ENCODE measurements around the gene SRGAP1. TPM values are rescaled to one million over a fixed set of nuclear protein-coding genes. Genes with fewer than 3 reads are reported as not detected.

Gene SRGAP1
- total and polyA plus RNA-seq, 2 of the 8 experiments (the other 6 are each of a cell fraction or from before 2014, with no cell fraction given): 3.2 to 7.3 TPM

DNA sequence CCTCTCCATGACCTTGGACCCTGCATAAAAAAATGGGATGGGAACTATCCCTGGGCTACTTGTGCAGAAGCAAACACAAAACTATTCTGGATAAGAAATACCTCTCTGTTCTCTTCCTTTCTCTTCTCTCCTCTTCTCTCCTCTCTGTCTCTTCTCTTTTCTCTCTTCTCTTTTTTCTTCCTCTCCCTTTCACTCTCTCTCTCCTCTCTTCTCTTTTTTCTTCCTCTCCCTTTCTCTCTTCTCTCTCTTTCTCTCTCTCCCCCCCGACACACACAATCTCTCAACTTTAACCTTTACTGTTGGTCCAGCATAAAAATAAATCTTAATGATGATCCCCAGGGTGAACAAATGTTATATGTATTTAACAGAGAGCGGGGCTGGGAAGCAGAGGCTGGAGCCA, 141.4 kb downstream of the SRGAP1 start:
- no peak overlapping the region for H3K18ac ChIP-seq (ENCODE audit: extremely low read depth, low read length)
- no peaks in the 10 kb centered on the region for H3K9me3 ChIP-seq (ENCODE audit: insufficient read depth in 2 of 2, low read depth in 1 of 2, low read length in 1 of 2)
- H4K8ac ChIP-seq (ENCODE audit: extremely low read depth, insufficient read depth, low read length): no peak overlapping the region
- H3K23me2 ChIP-seq (ENCODE audit: low read depth, low read length): no peaks in the 10 kb centered on the region
- H4K5ac ChIP-seq (ENCODE audit: insufficient read length, low read depth, low read length): no peak overlapping the region
- TF ChIP-seq SRF (IDR thresholded peaks at IDR 0.05; ENCODE audit: low read depth, low read length): no peak
- CTCF ChIA-PET (ENCODE audit: partially characterized antibody): no interaction called here
- H2AFZ ChIP-seq (ENCODE audit: low read length): no peak overlapping the region
- no peak overlapping the region for H3K9ac ChIP-seq (replicated peaks in 1 of 4; ENCODE audit: extremely low read depth in 1 of 4, low read depth in 3 of 4, low read length in 3 of 4)
- no peak overlapping the region for H4K91ac ChIP-seq (replicated peaks; ENCODE audit: insufficient read length, low read length)
- no peak overlapping the region for H3K4me2 ChIP-seq (ENCODE audit: insufficient read depth in 1 of 2, low read depth in 2 of 2, low read length in 2 of 2)
- FAIRE-seq (no peak), DNase-seq (ENCODE audit: low read depth in 1 of 2, low spot score in 2 of 2) (no peak)
- no peak overlapping the region for H3K14ac ChIP-seq (ENCODE audit: insufficient read length)
- no peaks in the 10 kb centered on the region for H3K79me2 ChIP-seq (ENCODE audit: control insufficient read depth in 1 of 2, insufficient read depth in 2 of 2, low read length in 2 of 2)
- H3K36me3 ChIP-seq (ENCODE audit: control insufficient read depth in 2 of 4, insufficient read depth in 4 of 4, low read length in 3 of 4): no peaks in the 10 kb centered on the region
- H3K4me3 ChIP-seq (ENCODE audit: extremely low read depth in 1 of 4, insufficient read depth in 2 of 4, low read depth in 3 of 4, low read length in 4 of 4): no peak overlapping the region
- H2BK12ac ChIP-seq (ENCODE audit: low read depth, low read length): no peak overlapping the region
- H3K4me1 ChIP-seq (replicated peaks in 1 of 4; ENCODE audit: control insufficient read depth in 3 of 4, insufficient read depth in 4 of 4, low read length in 3 of 4): no peaks in the 10 kb centered on the region
- H3K27me3 ChIP-seq (replicated peaks in 1 of 4; ENCODE audit: control insufficient read depth in 3 of 4, extremely low read depth in 1 of 4, insufficient read depth in 3 of 4, low read length in 3 of 4): no peaks in the 10 kb centered on the region
- H3K4ac ChIP-seq (replicated peaks; ENCODE audit: insufficient read length, low read depth, low read length): no peak overlapping the region
- H4K20me1 ChIP-seq (replicated peaks in 1 of 2; ENCODE audit: control insufficient read depth in 1 of 2, insufficient read depth in 2 of 2, low read length in 2 of 2): no peaks in the 10 kb centered on the region
- H2AK5ac ChIP-seq (ENCODE audit: low read depth, low read length): no peak overlapping the region
- H3K56ac ChIP-seq (replicated peaks; ENCODE audit: insufficient read length, low read depth, low read length): no peak overlapping the region
- H2BK120ac ChIP-seq (replicated peaks; ENCODE audit: low read depth, low read length): no peak overlapping the region
- no peaks in the 10 kb centered on the region for H3K79me1 ChIP-seq (ENCODE audit: low read depth, low read length)
- H2BK5ac ChIP-seq (ENCODE audit: low read depth, low read length): no peak overlapping the region
- no peak overlapping the region for H2BK15ac ChIP-seq (ENCODE audit: low read length)
- H3K23ac ChIP-seq (ENCODE audit: insufficient read length): no peak overlapping the region
- no peak overlapping the region for H3K27ac ChIP-seq (ENCODE audit: low read depth, low read length)
- 89 to 100% methylated on average over 1 to 2 of the region's 2 CpGs for WGBS, 2 experiments (ENCODE audit: extremely low coverage in 1 of 2, insufficient coverage in 1 of 2, insufficient read length in 1 of 2, insufficient replicate concordance in 2 of 2, low coverage in 1 of 2, low lambda C conversion rate in 2 of 2, missing lambda C conversion rate in 1 of 2)
- POLR2A ChIA-PET (ENCODE audit: partially characterized antibody): no interaction called here
- H2BK20ac ChIP-seq (ENCODE audit: low read length): no peak overlapping the region
